ENCODE measurements around the gene CLIC3. TPM values are rescaled to one million over a fixed set of nuclear protein-coding genes. Genes with fewer than 3 reads are reported as not detected.

The CLIC3 gene
- total RNA-seq, 1 donor from 2014 or later = 2.2 TPM

DNA sequence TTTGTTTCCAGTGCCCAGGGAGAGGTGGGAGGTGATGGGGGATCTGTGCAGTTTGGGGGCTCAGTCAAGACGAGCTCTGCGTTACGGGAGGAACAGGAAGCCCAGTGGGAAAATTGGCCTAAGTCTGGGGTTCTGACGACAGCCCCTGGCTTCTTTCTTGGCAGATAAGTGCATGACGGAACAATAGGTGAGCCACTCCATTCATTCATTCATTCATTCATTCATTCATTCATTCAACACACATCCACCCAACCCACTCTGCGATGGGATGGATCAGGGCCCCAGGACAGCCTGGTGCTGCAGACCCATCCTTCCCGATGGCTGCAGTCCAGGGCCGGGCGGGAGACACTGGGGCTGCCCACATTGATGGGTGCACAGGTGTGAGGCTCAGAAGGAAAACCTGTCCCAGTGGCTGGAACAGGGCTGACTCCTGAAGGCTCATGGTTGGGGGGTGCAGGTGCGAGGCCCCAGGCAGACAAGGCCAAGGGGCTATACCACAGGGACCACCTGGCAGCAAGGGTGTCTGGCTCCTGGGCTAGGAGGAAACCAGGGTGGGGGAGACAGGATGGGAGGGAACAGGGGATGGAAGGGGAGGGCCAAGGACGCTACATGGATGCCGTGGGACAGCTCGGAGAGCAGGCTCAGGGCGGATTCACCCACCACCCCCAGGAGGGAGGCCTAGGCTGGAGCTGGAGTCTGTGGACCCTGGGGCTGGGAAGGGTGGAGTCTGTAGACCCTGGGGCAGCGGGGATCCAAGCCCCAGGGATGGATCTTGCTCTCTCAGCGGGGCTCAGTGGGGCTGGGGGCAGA is 15.5 kb downstream of the CLIC3 start:
- no peak for DNase-seq (ENCODE audit: low spot score)

DNA sequence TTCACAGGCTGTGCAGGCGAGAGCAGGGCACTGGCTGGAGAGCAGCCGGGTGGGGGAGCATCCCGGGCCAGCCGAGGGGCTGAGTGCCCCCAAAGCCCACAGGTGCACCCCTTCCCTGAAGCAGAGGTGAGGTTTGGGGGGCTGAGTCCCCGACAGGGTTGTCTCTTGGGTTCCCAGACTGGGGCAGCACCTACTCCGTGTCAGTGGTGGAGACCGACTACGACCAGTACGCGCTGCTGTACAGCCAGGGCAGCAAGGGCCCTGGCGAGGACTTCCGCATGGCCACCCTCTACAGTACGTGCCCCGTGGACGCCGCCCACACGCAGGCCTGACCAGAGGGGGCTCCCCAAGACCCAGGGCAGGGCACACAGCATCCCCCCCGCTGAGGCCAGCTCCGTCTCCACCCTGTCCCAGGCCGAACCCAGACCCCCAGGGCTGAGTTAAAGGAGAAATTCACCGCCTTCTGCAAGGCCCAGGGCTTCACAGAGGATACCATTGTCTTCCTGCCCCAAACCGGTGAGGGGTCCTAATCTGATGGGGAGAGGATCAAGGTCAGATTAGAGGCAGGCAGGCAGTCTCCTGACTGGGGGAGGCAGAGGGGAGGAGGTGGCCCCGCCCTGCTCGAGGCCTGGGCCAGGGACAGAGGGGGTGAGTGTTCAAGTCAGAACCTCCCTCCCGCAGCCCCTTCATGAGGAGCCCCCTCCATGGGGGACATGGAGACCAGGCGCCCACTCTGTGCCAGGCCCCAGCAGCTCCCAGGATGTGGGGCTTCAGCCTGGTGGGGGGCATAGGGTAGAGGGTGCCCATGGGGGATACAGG is 16.4 kb downstream of the CLIC3 start:
- no peak for DNase-seq (ENCODE audit: low spot score)

DNA sequence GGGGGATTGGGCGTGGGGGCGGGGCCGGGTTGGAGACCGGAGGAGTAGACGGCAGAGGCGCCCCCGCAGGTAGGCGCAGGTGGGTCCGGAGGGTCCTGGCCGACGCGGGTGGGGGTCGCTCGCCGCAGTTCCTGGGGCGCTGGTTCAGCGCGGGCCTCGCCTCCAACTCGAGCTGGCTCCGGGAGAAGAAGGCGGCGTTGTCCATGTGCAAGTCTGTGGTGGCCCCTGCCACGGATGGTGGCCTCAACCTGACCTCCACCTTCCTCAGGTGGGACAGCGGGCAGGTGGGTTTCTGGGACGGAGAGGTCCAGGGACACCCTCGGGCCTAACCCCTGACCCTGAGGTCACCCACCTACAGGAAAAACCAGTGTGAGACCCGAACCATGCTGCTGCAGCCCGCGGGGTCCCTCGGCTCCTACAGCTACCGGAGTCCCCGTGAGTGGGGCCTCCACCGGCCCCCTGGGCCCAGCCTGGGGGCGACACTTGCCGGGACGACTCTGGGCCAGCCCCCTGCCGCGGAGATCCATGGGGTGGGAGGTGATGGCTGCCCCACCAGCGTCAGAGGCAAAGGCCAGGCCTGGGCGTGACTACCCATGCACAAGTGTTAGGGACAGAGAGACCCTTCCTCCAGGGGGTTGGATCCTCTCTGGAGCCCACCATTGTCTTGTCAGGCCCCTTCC is 17.4 kb downstream of the CLIC3 start:
- no peak for DNase-seq (ENCODE audit: low spot score)

DNA sequence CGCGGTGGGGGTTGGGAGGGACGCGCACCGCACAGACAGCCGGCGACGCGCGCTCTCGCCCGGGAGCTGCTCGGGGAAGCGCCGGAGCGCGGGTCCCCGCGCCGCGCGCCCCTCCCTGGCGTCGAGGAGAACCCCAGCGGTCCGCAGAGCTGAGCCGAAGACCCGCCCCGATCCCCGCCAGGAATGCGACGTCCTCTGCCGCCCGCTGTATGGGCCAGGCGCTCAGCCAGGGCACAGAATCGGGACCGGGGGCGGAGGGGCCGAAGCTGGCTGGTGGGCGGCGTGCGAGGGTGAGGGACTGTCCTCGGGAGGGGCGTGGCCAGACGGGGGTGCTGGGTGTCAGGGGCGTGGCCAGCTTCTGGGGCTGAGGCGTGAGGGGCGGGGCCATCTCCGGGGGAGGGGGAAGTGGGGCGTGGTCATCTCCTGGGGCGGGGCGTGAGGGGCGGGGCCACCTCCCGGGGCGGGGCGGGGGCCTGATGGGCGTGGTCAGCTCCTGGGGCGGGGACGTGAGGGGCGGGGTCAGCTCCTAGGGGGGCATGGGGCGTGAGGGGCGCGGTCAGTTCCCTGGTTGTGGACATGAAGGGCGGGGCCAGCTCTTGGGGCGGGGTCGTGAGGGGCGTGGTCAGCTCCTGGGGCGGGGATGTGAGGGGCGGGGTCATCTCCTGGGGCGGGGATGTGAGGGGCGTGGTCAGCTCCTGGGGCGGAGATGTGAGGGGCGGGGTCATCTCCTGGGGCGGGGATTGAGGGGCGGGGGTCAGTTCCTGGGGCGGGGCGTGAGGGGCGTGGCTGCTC is 18.1 kb downstream of the CLIC3 start:
- DNase-seq (ENCODE audit: low spot score) = peak; percentile 60

DNA sequence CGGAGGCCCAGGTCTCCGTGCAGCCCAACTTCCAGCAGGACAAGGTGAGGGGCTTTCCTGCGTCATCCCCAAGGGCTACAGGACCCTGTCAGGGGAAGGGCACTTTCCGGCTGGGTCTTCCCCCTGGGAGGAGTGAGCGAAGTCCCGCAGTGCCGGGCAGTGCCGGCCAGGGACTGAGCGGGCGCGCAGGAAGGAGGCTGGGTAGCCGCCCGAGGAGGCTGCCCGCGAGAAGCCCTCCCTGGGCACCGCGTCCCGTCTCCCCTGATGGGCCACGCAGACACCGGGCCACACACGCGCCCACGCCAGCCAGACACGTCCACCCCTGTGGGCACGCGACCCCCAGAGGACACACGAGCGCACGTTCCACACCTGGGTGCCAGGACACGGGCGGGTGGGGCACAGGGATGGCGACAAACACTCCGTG is 18.7 kb downstream of the CLIC3 start:
- no peak for DNase-seq (ENCODE audit: low spot score)

DNA sequence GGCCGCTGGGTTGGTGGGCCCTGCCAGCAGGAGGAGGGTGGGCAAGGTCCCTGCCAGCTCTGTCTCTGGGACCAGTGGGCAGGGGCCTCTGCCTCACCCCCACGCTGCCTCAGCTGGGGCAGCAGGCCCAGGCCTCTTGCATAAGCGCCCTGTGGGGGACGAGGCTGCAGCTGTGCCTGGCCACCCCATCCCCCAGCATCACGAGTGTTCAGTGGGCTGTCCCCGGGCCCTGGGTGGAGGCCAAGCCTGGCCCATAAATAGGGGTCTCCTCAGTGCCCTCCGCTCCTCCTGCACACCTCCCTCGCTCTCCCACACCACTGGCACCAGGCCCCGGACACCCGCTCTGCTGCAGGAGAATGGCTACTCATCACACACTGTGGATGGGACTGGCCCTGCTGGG is 19.1 kb downstream of the CLIC3 start, which contains the start of gene PTGDS:
Gene PTGDS (plus strand): TSS at position 282 of the 400 bp plus-strand sequence. CDS start 75 bp downstream, at position 357.
- peak; percentile 44 for DNase-seq (ENCODE audit: low spot score)

DNA sequence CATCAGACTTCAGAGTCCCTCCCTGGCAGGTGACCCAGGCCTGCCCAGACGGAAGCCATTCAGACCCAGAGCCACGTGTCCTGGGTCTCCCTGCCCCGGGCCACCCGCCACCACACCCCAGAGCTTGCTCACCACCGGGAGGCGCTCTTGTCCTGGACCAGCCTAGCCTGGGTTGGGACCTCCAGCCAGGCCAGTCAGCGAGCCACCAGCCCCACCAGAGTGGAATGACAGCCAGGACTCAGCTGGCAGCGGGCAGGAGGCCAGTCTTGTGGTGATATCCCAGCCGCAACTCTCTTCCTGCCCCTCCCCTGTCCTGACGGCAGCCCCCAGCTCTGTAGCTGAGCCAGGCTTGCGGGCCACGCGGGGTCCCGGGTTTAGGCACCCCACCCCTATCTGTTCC is 20.7 kb downstream of the CLIC3 start:
- no peak for DNase-seq (ENCODE audit: low spot score)

DNA sequence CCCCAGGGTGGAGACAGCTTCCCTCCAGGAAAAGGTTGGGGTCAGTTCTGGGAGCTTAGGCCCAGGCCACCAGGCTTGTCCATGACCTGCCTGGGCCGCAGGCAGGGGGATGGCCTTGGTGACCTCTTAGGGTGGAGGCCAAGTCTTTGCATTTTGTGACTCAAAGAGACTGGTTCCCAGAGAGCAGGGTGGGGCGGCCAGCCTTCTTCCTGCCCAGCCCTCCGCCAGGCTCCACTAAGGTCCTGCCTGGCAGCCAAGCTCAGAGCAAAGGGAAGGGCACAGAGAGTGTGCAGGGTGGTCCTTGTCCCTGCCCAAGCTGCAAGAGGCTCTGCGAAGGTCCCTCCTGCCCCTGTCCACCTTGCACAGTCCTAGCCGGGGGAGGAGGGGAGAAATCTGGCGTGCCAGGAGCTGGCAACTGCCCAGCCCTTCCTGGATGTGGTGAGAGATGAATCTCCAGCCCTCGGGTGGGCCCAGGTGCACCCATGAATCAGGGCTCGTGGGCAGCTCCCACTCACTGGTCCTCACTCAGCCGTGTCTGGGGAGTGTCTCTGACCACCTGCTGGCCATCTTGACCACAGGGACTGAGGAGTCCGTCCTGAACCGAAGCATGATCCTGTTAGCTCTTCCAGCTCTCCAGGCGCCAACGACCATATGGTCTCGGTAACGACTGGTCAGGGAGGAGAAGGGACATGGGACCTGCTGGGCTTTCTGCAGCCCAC is 21.4 kb downstream of the CLIC3 start:
- DNase-seq (ENCODE audit: low spot score) = no peak

DNA sequence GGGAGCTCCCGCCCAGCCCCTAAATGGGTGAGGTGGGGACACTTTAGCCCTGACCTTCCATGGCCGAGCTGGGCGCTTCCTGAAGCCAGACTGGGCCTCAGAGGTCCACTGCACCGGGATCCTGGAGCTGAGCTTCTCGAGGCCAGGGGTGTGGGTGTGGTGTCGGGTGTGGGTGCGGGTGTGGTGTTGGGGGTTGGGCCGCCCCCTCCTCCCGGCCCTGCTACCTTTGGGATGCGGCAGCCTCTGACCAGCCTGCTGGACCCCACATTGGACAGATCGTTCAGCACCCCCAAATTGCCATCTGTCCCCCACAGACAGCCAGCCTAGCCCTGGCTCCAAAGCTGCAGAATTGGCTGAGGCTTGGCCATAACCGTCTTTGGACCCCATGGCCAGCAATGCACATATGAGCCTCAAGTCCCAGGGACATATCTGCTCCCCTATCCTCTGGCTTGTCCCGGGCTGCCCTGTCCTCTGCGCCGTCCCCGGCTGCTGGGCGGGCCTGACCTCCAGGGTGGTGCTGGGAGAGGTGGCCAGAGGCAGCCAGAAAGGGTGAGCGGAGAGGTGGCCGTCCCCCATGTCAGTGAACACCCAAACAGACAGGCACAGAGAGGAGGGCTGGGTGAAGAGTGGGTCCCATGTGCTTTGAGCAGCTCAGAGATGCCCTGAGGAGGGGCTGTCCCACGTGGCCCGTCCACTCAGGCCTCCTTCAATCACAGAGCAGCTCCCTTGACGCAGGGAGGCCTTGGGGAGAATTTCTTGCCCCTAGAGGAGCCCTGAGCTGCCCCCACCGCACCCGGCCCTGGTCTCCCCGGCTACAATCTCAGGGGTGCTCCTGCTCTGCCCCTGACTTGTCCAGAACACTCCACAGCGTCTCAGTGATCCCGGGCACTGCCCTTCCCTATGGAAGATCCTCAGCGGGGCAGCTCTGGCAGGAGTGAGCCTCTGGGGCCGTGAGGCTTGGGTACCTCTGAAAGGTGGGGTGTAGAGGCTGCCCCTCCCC is 22.4 kb downstream of the CLIC3 start:
- DNase-seq (ENCODE audit: low spot score) = no peak

DNA sequence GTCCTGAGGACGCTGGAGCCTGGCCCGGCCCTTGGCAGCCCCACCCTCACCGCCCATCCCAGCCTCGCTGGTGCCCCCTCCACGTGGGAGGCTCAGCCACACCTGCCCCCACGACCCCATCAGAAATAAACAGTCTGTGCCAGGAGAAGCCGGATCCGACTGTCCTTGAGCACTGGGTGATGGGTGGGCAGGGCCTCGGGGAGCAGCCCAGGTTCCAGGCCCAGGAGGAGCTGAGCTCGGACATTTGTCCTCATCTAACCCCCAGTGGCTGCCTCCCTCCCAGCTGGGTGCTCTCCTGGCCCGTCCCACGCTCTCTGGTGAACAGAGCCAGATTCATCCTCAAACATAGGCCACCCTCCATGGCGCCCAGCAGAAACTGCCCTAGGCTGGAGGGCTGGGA is 23.6 kb downstream of the CLIC3 start:
- DNase-seq (ENCODE audit: low spot score) = no peak

DNA sequence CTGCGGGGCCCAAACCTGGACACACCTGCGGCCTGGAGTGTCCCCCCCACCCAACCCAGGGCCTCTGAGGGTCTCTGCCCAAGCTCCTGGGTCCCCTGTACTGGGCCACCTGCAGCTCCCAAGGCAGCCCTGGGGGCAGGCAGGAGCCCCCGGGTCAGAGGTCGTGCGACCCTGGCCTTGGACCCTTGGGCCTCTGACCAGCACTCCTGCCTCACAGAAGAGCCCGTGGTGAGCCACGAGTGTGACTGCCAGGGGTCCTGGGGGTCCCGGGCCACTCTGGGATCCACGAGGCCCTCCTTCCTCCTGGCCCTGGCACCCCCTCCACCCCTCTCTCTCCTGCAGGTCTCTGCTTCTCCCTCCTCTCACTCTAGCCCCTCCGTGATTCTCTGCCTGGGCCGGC is 24.0 kb downstream of the CLIC3 start:
- no peak for DNase-seq (ENCODE audit: low spot score)

DNA sequence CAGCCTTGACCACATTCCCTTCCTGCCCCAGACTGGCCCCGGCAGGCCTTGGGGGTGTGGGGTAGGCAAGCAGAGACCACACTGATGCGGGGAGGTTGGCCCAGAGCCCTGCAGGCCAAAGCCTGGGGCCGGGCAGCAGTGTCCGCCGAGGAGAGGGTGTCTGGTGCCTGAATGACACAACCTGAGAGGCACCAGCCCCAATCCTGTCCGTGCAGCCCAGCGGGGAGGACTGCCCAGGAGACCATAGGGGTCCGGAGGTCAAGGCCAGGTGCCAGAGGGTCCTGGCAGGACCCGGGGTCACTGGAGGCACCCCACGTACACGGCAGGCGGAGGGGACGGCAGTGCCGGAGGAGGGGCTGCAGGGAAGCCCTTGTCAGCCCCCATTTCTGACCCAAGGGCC is 24.6 kb downstream of the CLIC3 start:
- DNase-seq (ENCODE audit: low spot score) = no peak

DNA sequence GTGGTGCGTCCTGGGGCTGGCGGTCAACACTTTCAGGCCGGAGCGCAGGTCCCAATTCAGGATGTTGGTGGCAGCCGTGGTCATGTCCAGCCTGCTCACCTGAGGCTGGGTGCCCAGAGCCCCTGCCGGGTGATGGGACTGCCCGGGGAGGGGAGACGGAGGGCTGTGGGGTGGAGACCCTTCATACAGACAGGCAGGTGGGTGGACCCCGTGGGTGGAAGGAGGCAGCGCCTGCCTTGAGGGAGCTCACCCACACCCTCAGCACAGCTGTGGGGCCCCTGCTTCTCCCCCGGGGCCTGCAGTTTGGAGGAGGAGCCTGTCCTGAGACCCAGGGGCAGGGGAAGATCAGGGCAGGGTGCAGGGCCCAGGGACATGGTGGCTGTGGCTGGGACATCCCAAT is 26.0 kb downstream of the CLIC3 start:
- no peak for DNase-seq (ENCODE audit: low spot score)

DNA sequence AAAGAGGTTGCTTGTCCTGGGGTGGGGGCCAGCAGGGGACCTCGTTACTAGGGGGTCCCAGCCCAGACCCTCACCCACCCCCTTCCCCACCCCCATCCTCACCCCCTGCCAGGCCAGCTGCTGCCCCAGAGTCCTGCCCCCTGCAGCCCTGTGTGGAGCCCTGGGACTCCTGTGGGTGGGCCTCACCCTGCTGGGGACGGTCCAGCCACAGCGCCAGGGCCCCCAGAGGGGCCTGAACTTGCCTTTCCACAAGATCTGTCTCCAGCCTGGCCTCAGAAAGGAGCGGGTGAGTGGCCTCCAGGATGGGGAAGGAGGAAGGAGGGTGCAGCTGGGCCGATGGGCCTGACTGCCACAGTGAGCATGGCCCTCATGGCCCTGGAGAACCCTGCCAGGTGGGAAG is 26.6 kb downstream of the CLIC3 start:
- no peak for DNase-seq (ENCODE audit: low spot score)

DNA sequence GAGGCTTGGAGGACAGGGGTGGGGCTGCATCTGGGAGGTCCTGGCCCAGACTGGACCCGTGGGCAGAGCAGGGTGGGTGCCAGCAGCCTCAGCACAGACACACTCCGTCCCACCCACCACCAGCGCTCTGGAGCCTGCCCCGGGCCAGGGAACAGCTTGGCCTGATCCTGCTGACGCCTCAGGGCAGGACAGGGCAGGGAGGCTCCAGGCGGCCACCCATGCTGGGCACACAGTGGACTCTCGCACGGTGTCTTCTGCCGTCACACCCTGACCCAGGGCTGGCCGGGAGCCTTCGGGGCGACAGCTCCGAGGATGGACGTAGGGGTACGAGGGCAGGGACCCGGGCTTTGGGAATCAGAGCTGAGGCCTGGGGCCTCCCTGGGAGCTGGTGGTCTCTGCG is 27.2 kb downstream of the CLIC3 start:
- DNase-seq (ENCODE audit: low spot score) = no peak

DNA sequence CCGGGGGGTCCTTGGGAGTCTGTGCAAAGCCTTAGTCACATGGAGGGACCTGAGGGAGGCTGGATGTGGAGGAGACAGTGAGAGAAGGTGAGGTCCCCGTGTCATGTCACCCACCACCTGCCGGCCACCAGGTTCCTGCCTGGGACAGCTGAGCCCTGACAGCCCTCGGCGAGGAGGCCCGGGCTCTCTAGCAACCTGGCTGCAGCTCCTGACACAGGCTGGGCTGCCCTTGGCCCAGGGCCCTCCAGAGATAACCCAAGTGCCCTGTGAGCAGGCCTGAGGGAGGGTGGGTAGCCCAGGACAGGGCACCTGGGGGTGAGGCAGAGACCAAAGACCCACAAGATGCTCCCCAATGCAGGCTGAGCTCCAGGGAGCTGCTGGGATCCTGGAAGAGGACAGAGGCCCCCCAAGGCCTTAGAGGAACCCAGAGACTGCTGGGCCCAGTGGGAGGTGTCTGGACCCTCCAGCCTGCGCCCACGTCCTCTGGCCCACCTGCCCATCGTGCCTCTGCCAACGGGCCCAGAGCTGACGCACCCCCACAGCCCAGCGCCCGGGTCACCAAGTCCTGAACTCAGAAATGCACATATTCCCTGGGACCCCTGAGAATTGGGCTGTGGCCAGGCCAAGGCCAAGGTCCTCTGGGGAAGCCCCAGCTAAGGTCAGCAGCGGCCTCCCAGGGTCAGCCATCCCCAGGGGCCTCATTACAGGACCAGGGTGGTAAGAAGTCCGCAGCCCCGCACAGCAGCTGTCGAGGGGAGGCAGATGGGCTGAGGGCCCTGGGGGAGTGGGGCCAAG is 27.8 kb downstream of the CLIC3 start:
- no peak for DNase-seq (ENCODE audit: low spot score)

DNA sequence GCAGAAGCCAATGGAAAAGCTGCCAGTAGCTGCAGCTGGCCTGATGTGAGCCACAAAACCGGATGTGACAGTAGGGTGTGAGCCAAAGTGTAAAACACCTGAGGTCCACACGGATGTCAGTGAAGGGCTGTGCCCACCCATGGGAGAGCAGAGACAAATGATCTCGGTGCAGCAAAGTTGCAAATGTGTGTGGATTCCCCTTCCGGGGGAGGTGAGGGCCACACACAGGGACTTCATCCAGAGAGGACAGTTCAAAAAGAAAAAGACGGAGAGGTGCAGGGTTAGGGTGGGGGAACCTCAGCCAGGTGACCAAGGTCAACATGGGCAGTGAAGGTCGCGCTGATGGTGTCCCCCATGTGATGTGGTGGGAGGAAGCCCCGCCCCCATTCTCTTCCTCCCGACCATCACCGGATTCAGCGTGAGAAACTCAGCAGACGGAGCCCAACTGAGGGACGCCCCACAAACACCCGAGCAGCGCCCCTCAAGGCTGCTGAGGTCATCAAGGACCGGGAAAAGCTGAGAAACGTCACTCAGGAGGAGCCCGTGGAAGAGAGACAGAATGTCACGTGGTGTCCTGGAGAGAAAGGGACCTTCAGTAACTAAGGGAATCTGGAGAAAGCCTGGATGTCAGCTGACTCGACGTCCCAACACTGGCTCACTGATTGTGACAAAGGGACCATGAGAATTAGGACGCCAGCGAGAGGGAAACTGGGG is 30.4 kb downstream of the CLIC3 start:
- DNase-seq (ENCODE audit: low spot score) = no peak

DNA sequence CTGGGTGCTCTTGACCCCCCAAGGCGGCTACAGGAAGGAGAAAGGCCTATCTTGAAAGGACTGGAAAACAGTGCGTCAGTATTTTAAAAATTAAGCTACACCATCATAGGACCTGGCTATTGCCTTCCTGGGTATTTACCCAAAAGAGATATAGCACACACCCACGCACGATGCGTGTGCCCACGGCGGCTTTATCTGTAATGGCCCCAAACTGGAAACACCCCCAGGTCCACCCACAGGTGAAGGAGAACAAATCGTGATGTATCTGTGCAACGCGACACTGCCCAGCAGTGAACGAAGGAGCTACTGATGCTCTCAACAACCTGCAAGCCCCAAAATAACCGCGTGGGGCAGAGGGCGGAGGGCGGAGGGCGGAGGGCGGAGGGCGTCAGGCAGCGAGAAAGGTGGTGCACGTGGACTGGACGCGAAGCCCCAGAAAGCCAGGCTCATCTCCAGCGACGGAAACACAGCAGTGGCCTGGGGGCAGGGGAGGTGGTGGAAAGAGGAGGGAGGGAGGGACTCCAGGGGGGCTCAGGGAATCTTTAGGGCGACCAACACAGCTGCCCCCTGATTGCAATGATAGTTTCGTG is 31.4 kb downstream of the CLIC3 start:
- DNase-seq (ENCODE audit: low spot score) = no peak
